B cell (primary cell): ENCODE measurements around the gene POLR1G. TPM values are rescaled to one million over a fixed set of nuclear protein-coding genes. Genes with fewer than 3 reads are reported as not detected.

ENCODE experiments used
- ATAC-seq: fragments of 200-7000 bp; cut with Tn5 transposase; one replicate; pipeline ENCODE4 v1.10.0; 2021; ENCODE audit warnings: low read depth, mild to moderate bottlenecking, moderate number of reproducible peaks, moderate library complexity
- CTCF ChIA-PET: fragments of 350-600 bp; sonication (Branson Sonifier 250); formaldehyde crosslinking; loops from one replicate; lab custom pipeline; 2021; ENCODE audit warnings: antibody characterized with exemption, inconsistent platforms; lab: Charles Lee
- POLR2A ChIA-PET: fragments of 350-600 bp; sonication (Branson Sonifier 250); formaldehyde crosslinking; loops from one replicate; lab custom pipeline; 2021; ENCODE audit warnings: antibody characterized with exemption; lab: Charles Lee
- DNase-seq: peaks from one replicate; pipeline ENCODE4 v3.0.0; 2013
- H2AFZ ChIP-seq: 2 replicates; pipeline ENCODE4 v1.6.1; 2012; ENCODE audit warnings: mild to moderate bottlenecking, low read depth, low read length; ENCODE audit not compliant: insufficient read depth, poor library complexity, severe bottlenecking
- H3K27ac ChIP-seq, 2 donors: 1 replicate in 1 of 2; 2 replicates in 1 of 2; pipeline ENCODE4 v1.5.1; 2012 to 2013; ENCODE audit warnings: low read length in 2 of 2, mild to moderate bottlenecking in 2 of 2, moderate library complexity in 1 of 2
- H3K27me3 ChIP-seq, 4 experiments: fragments of 200-600 bp in 1 of 4; sonication (generic) in 1 of 4; replicated peaks in 1 of 4; 1 replicate in 2 of 4; 2 replicates in 2 of 4; pipeline versions ENCODE4 v1.6.1 to v1.7.0; 2013 to 2016; ENCODE audit warnings: low read length in 3 of 4, mild to moderate bottlenecking in 2 of 4, mixed read lengths in 1 of 4, moderate library complexity in 1 of 4; ENCODE audit not compliant: insufficient read depth in 4 of 4, control insufficient read depth in 3 of 4; ENCODE audit errors: control extremely low read depth in 1 of 4
- H3K36me3 ChIP-seq, 2 experiments: replicated peaks in 1 of 2; 1 replicate in 1 of 2; 2 replicates in 1 of 2; pipeline versions ENCODE4 v1.6.1 to v1.7.1; 2013; ENCODE audit warnings: low read length in 1 of 2; ENCODE audit not compliant: insufficient read depth in 2 of 2, control insufficient read depth in 1 of 2; ENCODE audit errors: control extremely low read depth in 1 of 2, extremely low read depth in 1 of 2
- H3K4me1 ChIP-seq, 2 donors: fragments of 200-600 bp in 1 of 2; sonication (generic) in 1 of 2; 1 replicate in 1 of 2; 2 replicates in 1 of 2; pipeline versions ENCODE4 v1.5.1 to v1.6.1; 2013 to 2017; ENCODE audit warnings: low read length in 2 of 2; ENCODE audit not compliant: control insufficient read depth in 2 of 2, insufficient read depth in 2 of 2
- H3K4me2 ChIP-seq: replicated peaks from 2 replicates; pipeline ENCODE3; 2012; ENCODE audit warnings: mild to moderate bottlenecking, low read depth, low read length; ENCODE audit not compliant: poor library complexity, severe bottlenecking
- H3K4me3 ChIP-seq, 5 experiments: fragments of 200-600 bp in 1 of 5; sonication (generic) in 1 of 5; 1 replicate in 3 of 5; 2 replicates in 2 of 5; pipeline versions ENCODE4 v1.5.1 to v1.7.0; 2011 to 2016; ENCODE audit warnings: low read length in 4 of 5, mild to moderate bottlenecking in 4 of 5, low read depth in 2 of 5, control low read depth in 1 of 5, moderate library complexity in 1 of 5; ENCODE audit not compliant: insufficient read depth in 1 of 5; ENCODE audit errors: control extremely low read depth in 1 of 5, extremely low read depth in 1 of 5
- H3K79me2 ChIP-seq: fragments of 200-600 bp; sonication (generic); one replicate; pipeline ENCODE4 v1.6.0; 2016; ENCODE audit warnings: low read length; ENCODE audit not compliant: control insufficient read depth, insufficient read depth
- H3K9ac ChIP-seq: fragments of 200-600 bp; sonication (generic); 2 replicates; pipeline ENCODE4 v1.6.1; 2017; ENCODE audit warnings: mild to moderate bottlenecking, low read length, moderate library complexity
- H3K9me3 ChIP-seq, 3 donors: one replicate each; pipeline versions ENCODE4 v1.6.1 to v1.7.1; 2013; ENCODE audit warnings: low read length in 2 of 3; ENCODE audit not compliant: control insufficient read depth in 2 of 3, insufficient read depth in 1 of 3; ENCODE audit errors: control extremely low read depth in 1 of 3
- H4K20me1 ChIP-seq: 2 replicates; pipeline ENCODE4 v1.6.0; 2012; ENCODE audit warnings: mild to moderate bottlenecking, low read length; ENCODE audit not compliant: insufficient read depth, control insufficient read depth, poor library complexity, severe bottlenecking
- H3K27ac Mint-ChIP-seq: one replicate; pipeline ENCODE4 v1.8.0; 2021; ENCODE audit warnings: mixed read lengths
- H3K27me3 Mint-ChIP-seq: one replicate; pipeline ENCODE4 v1.8.0; 2021; ENCODE audit warnings: mixed read lengths
- H3K4me1 Mint-ChIP-seq: one replicate; pipeline ENCODE4 v1.8.0; 2021; ENCODE audit warnings: mixed read lengths
- H3K4me3 Mint-ChIP-seq: one replicate; pipeline ENCODE4 v1.8.0; 2021; ENCODE audit warnings: mixed read lengths
- H3K9me3 Mint-ChIP-seq: one replicate; pipeline ENCODE4 v1.8.0; 2022; ENCODE audit warnings: mixed read lengths; ENCODE audit not compliant: insufficient read depth
- CTCF ChIP-seq: fragments of 200-600 bp; IDR thresholded peaks from one replicate; pipeline ENCODE4 v1.8.0; 2022; ENCODE audit warnings: antibody characterized with exemption, mild to moderate bottlenecking
- EZH2 ChIP-seq: IDR thresholded peaks from 2 replicates; pipeline ENCODE4 v1.6.1; 2012; ENCODE audit warnings: borderline replicate concordance, low read depth, mild to moderate bottlenecking, moderate library complexity, low read length; ENCODE audit not compliant: insufficient read depth, poor library complexity, severe bottlenecking
- WGBS: methylation state at CpG from one replicate; pipeline ENCODE4 v1.1.5; 2013; ENCODE audit warnings: missing lambda C conversion rate; ENCODE audit not compliant: insufficient coverage; 5-methylcytosine and 5-hydroxymethylcytosine counted together
- intact Hi-C: fragments of 100-400 bp; cut with micrococcal nuclease; formaldehyde crosslinking; loops from one replicate; pipeline ENCODE4 v1.10.0; 2022
- polyA plus RNA-seq: library from polyadenylated mRNA; depleted of rRNA; stranded (reverse); fragments of >200 nt; gene quantifications from 2 replicates; pipeline ENCODE4 v1.2.3, GENCODE V29; 2012
- total RNA-seq, 2 donors: library from RNA; stranded (reverse); fragments of 120-200 nt in 1 of 2; gene quantifications; 1 replicate in 1 of 2; 2 replicates in 1 of 2; pipeline versions ENCODE4 v1.2.3 to v1.2.4, GENCODE V29; 2013 to 2022

Gene POLR1G
- total and polyA plus RNA-seq, 2 donors (not counting 1 experiment from before 2014, with no cell fraction given): 2.1 to 4.3 TPM

DNA sequence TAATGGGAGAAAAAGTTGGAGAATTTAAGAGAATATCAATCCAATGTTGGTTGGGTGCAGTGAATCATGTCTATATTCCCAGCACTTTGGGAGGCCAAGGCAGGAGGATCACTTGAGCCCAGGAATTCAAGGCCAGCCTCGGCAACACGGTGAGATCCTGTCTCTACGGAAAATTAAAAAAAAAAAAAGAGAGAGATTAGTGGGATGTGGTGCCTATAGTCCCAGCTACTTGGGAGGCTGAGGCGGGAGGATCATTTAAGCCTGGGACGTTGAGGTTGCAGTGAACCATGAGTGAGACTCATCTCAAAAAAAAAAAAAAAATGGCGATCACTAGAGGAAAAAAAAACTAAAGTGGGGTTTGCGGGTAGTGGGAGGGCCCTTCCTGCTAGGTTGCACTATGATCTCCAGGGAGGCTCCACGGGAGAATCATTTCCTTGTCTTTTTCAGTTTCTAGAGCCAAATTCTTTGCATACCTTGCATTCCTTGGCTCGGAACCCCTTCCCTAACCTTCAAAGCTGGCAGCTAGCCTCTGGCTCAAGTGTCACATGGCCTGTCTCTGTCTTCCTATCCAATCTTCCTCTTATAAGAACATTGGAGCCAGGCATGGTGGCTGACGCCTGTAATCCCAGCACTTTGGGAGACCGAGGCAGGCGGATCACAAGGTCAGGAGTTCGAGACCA lies 30.3 kb upstream of the POLR1G start:
- Histone ChIP-seq H2AFZ (no peak overlapping the region), H3K4me2 (no peak overlapping the region), H3K36me3 (no peaks in the 10 kb centered on the region), H3K27ac (no peak overlapping the region), H3K27me3 (no peaks in the 10 kb centered on the region), H3K4me3 (no peak overlapping the region), H3K9me3 (no peaks in the 10 kb centered on the region), H3K4me1 (peaks cover 0 to 2% of the 10 kb centered on the region in 2 donors), H3K9ac (no peak overlapping the region), H4K20me1 (no peaks in the 10 kb centered on the region), H3K79me2 (no peaks in the 10 kb centered on the region)
- TF ChIP-seq CTCF (no peak), EZH2 (no peak)
- no peak overlapping the region for H3K4me3 Mint-ChIP-seq
- CTCF ChIA-PET: interaction anchor here (0.7 kb wide), 1 partner anchor 400 kb away, joined by 4 read pairs; no protein-coding TSS in a partner anchor
- no peak for DNase-seq
- no peak overlapping the region for H3K27ac Mint-ChIP-seq
- no peaks in the 10 kb centered on the region for H3K27me3 Mint-ChIP-seq
- WGBS: 94% methylated on average over 11 of the region's 13 CpGs
- POLR2A ChIA-PET: interaction anchor here (0.7 kb wide), 1 partner anchor 30 kb away, joined by 6 read pairs; no protein-coding TSS in a partner anchor
- H3K4me1 Mint-ChIP-seq: no peaks in the 10 kb centered on the region
- H3K9me3 Mint-ChIP-seq: no peaks in the 10 kb centered on the region
- ATAC-seq: no peak
- intact Hi-C loops: no loop called here

GRCh38 chr19:45380107-45380506 lies 26.3 kb upstream of the POLR1G start:
- ChIA-PET CTCF (no interaction called here), POLR2A (no interaction called here)
- no peak for DNase-seq
- Histone ChIP-seq H4K20me1 (no peaks in the 10 kb centered on the region), H3K27me3 (peaks cover 0 to 5% (median 4%) of the 10 kb centered on the region in 4 experiments), H3K79me2 (no peaks in the 10 kb centered on the region), H2AFZ (no peak overlapping the region), H3K4me2 (no peak overlapping the region), H3K27ac (no peak overlapping the region), H3K36me3 (no peaks in the 10 kb centered on the region), H3K9ac (no peak overlapping the region), H3K4me1 (peaks cover under 1 to 3% of the 10 kb centered on the region in 2 donors), H3K9me3 (no peaks in the 10 kb centered on the region), H3K4me3 (no peak overlapping the region)
- Mint-ChIP-seq H3K27ac (no peak overlapping the region), H3K4me1 (no peaks in the 10 kb centered on the region), H3K4me3 (no peak overlapping the region), H3K27me3 (peaks cover 8% of the 10 kb centered on the region), H3K9me3 (no peaks in the 10 kb centered on the region)
- intact Hi-C loops: no loop called here
- no peak for ATAC-seq
- 89% methylated on average over 1 of the region's 1 CpG for WGBS
- no peak for TF ChIP-seq CTCF
- no peak for TF ChIP-seq EZH2
